Heart left ventricle (tissue), 13 donors: ENCODE measurements around the gene NOVA1.

Experiments used
- POLR2A ChIP-seq, 2 donors: fragments of 450-650 bp; IDR thresholded peaks; one replicate each; pipeline ENCODE4 v1.6.1; 2017; ENCODE audit warnings: antibody characterized with exemption in 2 of 2, mild to moderate bottlenecking in 2 of 2, moderate library complexity in 2 of 2
- TF ChIP-seq, protein P1 (sequence below), 12 donors: fragments of 200-600 bp; sonication (generic) in 4 of 12; IDR thresholded peaks; one replicate each; pipeline versions ENCODE4 v1.5.0 to v1.8.0; 2018 to 2022; ENCODE audit warnings: antibody characterized with exemption in 12 of 12, mild to moderate bottlenecking in 5 of 12
- donor health status: ischemic (EF 13 %, LVEDD 7.1; RV severe dilation, severe dysfunction).
- donor health status: DM: no; HTN: yes; CAD: no.
- donor health status: DM: no; HTN: no; CAD: no.
- donor health status: ischemic (EF 25% LVEDD 6.9; RV normal size, moderate dysfunction).
- donor health status: ischemic (EF 25% LVEDD 5.7; RV mildly dilated, moderate dysfunction).
- donor health status: ischemic (EF 35%, LVEDD 5.7; RV mildly dilated, moderate dysfunction).
- donor health status: nonischemic (EF 11% LVEDD 7.7; RV severe dilation, severe dysfunction).
- donor health status: DM: yes; HTN: yes; CAD: no.
- donor health status: PGD.
- donor health status: ischemic (EF 29% LVEDD 5.4; RV normal size, mild dysfunction).
- donor health status: nonischemic (EF 23%, LVEDD 6.1; RV moderate dilation, normal function).

DNA sequence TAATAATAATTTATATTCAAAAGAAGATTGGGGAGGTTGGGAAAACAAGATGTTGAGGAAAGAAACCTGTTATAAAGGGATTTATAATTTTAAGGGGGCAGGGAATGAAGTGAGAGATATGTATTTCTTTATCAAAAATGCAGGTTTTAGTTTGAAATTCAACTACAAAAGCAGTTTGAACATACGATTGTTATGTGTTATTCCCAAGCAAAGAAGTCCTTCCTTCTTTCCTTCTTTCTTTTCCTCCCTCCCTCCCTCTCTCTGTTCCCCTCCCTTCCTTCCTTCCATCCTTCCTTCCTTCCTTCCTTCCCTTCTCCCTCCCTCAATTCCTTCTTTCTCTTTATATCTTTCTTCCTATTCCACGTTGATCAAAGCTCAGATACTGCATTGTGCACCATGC is 173.3 kb downstream of the NOVA1 start:
- TF ChIP-seq POLR2A (IDR thresholded peaks at IDR 0.05), result no peak
- TF ChIP-seq, protein P1, sequence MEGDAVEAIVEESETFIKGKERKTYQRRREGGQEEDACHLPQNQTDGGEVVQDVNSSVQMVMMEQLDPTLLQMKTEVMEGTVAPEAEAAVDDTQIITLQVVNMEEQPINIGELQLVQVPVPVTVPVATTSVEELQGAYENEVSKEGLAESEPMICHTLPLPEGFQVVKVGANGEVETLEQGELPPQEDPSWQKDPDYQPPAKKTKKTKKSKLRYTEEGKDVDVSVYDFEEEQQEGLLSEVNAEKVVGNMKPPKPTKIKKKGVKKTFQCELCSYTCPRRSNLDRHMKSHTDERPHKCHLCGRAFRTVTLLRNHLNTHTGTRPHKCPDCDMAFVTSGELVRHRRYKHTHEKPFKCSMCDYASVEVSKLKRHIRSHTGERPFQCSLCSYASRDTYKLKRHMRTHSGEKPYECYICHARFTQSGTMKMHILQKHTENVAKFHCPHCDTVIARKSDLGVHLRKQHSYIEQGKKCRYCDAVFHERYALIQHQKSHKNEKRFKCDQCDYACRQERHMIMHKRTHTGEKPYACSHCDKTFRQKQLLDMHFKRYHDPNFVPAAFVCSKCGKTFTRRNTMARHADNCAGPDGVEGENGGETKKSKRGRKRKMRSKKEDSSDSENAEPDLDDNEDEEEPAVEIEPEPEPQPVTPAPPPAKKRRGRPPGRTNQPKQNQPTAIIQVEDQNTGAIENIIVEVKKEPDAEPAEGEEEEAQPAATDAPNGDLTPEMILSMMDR (IDR thresholded peaks at IDR 0.05), result no peak
